ENCODE measurements around the gene MAMDC4. TPM values are rescaled to one million over a fixed set of nuclear protein-coding genes. Genes with fewer than 3 reads are reported as not detected.
"Not testable (repeated sequence)": the region's sequence is repeated elsewhere in the genome, so short reads cannot be mapped to it uniquely, and the experiment has no call there.

The MAMDC4 gene
- total RNA-seq, 2 experiments from 2014 or later, result 15.9 to 16.1 TPM

DNA sequence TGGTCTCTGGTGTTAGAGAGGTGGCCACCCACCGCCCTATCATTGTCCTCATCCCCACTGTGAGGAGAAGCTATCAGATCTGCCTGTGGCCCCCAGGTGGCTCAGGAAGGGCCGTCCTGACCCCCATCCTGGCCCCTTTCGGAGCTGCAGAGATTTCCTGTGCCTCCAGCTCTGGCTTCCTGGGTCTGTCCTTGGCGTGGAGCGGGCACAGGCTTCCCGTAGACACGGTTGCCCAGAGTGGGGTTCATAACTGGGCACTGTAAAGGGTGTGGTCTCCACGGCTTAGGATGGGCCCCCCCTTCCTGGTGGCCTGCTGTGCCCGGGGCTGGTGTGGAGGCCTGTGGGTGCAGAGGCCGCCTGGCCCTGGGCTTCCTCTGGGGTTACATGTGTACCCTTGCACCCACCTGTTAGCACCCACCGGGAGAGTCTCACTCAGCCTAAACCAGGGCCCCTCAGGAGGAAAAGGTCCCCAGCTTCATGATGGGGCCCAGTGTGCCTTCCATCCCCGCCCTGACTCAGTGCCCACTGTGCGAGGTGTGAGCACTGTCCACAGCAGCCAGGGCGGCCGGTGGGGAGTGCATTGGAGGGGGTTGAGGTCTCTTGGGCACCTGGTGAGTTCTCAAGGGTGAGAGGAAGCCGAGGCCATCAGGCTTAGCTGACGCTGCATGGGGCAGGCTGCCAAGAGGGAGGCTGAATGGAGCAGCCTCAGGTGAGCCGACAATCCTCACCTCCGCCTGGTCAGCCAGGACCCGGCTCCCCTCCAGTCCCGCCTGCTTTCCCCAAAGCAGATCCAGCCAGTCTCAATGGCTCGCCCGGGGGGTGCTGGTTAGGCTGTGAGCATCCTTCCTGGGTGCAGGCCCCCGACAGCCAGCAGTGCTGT is 25.2 kb upstream of the MAMDC4 start:
- DNase-seq, result no peak
- Mint-ChIP-seq H3K36me3 (ENCODE audit: low read depth) (peaks cover 10% of the 10 kb centered on the region), H3K27me3 (ENCODE audit: low read depth) (no peaks in the 10 kb centered on the region), H3K4me1 (ENCODE audit: low read depth) (no peaks in the 10 kb centered on the region), H3K9me3 (no peaks in the 10 kb centered on the region), H3K27ac (no peak overlapping the region), H3K4me3 (no peak overlapping the region)
- CTCF ChIA-PET, result no interaction called here
- intact Hi-C loops (cut with micrococcal nuclease), result no loop called here

DNA sequence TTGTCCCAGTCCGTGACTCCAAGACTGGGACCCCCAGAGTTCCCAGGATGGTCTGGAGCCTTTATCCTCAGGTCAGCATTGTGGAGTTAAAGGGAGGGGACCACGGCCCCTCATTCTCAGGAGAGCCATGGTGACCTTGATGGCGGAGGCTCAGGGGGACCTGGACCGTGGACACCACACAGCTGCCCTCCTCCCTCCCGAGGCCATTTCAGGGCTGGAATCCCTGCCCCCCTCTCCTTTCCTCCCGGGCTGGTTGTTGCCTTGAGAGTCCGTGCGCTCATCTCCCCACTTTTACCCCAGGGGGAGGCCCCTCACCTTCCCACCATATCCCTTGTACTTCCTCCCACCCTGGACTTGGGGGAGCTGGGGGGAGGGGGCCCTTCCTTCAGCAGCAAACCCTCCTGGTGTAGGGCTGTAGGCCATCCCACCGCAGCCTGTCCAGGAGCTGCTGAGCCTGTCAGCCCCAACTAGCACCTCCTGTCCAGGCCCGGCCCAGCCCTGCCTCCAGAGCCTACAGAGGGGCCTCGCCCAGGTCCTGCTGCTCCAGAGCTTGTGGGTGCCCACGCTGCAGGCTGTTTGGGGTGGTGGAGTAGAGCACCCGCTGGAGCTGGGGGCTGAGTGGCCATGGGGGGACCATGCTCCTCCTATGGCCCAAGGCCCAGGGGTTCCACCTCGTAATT is 24.2 kb upstream of the MAMDC4 start:
- Mint-ChIP-seq H3K4me3 (no peak overlapping the region), H3K4me1 (ENCODE audit: low read depth) (no peaks in the 10 kb centered on the region), H3K27ac (no peak overlapping the region), H3K36me3 (ENCODE audit: low read depth) (peaks cover 10% of the 10 kb centered on the region), H3K9me3 (no peaks in the 10 kb centered on the region), H3K27me3 (ENCODE audit: low read depth) (no peaks in the 10 kb centered on the region)
- DNase-seq, result no peak
- CTCF ChIA-PET, result no interaction called here
- intact Hi-C loops (cut with micrococcal nuclease), result no loop called here

DNA sequence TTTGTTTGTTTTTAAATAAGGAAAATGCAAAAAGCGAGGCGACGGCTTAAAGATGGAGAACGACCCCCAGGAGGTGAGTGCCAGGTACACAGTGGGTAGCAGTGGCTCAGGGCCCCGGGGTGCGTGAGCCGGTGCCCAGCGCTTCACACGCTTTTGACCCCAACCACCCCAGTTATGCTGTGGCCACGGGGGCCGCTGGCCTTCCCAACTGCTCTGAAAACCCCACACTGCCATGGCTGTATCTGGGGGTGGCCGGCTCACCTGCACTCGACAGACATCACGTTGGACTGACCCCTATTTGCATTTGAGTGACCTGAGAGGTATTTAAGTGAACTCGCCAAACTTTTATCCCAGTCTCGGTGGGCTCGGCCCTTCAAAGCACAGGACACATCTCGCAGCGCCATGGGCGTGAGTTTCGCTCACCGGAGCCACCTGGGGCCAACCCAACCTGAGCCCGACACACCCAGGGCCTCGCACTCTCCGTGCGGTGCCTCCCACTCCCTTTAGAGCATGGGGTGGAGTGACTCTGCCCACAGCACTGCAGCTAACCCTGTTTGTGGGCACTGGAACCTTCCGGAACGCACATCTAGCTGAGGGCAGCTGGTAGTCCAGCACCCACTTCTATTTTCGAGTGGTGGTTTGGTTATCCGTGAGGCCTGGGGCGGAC is 23.5 kb upstream of the MAMDC4 start:
- H3K4me3 Mint-ChIP-seq, result no peak overlapping the region
- H3K27ac Mint-ChIP-seq, result no peak overlapping the region
- intact Hi-C loops (cut with micrococcal nuclease), result no loop called here
- H3K9me3 Mint-ChIP-seq, result no peaks in the 10 kb centered on the region
- H3K36me3 Mint-ChIP-seq (ENCODE audit: low read depth), result peaks cover 8% of the 10 kb centered on the region
- H3K27me3 Mint-ChIP-seq (ENCODE audit: low read depth), result no peaks in the 10 kb centered on the region
- DNase-seq, result no peak
- no peaks in the 10 kb centered on the region for H3K4me1 Mint-ChIP-seq (ENCODE audit: low read depth)
- CTCF ChIA-PET, result interaction anchor here (0.6 kb wide), 1 partner anchor 38 kb away, joined by 3 read pairs; the partner anchor contains the start of gene TMEM141

DNA sequence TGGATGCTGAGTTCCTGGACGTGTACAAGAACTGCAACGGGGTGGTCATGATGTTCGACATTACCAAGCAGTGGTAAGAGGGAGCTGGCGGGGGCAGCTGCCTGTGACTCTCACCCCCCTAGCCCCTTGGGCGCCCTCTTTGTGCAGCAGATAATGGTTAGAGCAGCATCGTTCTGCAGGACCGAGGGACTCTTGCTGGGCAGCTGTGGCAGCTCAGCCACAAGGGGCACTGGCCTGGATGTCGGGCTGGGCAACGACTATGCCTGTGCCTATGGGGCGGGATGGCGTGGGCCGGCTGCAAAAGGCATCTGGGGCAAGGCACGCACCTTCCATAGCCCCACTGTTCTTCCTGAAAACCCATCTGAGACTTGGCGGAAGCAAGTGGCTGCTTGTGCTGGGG is 22.7 kb upstream of the MAMDC4 start:
- Mint-ChIP-seq H3K27me3 (ENCODE audit: low read depth) (no peaks in the 10 kb centered on the region), H3K4me1 (ENCODE audit: low read depth) (no peaks in the 10 kb centered on the region), H3K4me3 (no peak overlapping the region), H3K27ac (no peak overlapping the region), H3K36me3 (ENCODE audit: low read depth) (peaks cover 8% of the 10 kb centered on the region), H3K9me3 (no peaks in the 10 kb centered on the region)
- no peak for DNase-seq
- intact Hi-C loops (cut with micrococcal nuclease), result no loop called here
- CTCF ChIA-PET, result interaction anchor here (0.6 kb wide), 1 partner anchor 38 kb away, joined by 3 read pairs; the partner anchor contains the start of gene TMEM141

DNA sequence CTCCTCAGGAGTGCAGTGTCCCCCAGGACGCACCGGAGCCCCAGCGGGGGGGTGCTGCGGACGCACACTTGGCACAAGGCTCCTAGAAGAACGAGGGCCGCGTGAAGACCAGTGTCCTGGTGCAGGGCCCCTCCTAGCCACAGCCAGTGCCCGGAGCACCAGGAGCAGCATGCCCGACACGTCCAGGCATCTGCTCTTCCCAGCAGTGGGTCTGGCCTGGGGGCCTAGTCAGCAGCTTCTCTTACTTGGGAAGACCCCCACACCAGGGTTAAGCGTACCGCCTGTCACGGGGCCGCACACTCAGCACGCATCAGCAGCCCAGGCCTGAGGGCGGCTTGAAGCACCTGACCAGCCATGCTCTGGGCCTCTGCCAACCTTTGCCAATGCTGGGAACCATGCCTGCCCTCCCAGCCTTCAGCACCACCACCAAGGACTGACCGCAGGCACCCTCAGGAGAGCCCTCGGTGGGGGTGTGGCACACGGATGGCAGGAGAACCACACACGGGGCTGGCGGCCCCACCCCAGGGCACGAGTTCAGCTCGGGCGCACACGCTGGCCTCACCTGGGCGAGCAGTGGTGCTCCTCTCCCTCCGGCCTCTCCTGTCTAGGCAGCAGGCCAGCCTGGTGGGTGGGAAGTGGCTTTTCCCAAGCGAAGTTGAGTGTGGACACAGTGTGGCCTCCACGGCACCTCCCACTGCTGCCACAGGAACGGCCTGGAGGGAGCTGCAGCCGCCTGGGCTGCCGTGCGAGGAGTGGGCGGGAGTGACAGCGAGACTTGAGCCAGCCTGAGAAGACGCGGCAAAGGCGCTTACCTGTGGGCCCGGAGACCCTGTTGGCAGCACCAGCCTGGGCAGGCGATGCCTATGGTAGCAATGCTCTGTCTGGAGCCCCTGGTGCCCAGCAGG is 21.9 kb upstream of the MAMDC4 start:
- H3K36me3 Mint-ChIP-seq (ENCODE audit: low read depth), result peaks cover 6% of the 10 kb centered on the region
- intact Hi-C loops (cut with micrococcal nuclease), result no loop called here
- H3K4me3 Mint-ChIP-seq, result no peak overlapping the region
- CTCF ChIA-PET, result no interaction called here
- no peaks in the 10 kb centered on the region for H3K4me1 Mint-ChIP-seq (ENCODE audit: low read depth)
- no peaks in the 10 kb centered on the region for H3K27me3 Mint-ChIP-seq (ENCODE audit: low read depth)
- no peak overlapping the region for H3K27ac Mint-ChIP-seq
- H3K9me3 Mint-ChIP-seq, result no peaks in the 10 kb centered on the region
- DNase-seq, result no peak

DNA sequence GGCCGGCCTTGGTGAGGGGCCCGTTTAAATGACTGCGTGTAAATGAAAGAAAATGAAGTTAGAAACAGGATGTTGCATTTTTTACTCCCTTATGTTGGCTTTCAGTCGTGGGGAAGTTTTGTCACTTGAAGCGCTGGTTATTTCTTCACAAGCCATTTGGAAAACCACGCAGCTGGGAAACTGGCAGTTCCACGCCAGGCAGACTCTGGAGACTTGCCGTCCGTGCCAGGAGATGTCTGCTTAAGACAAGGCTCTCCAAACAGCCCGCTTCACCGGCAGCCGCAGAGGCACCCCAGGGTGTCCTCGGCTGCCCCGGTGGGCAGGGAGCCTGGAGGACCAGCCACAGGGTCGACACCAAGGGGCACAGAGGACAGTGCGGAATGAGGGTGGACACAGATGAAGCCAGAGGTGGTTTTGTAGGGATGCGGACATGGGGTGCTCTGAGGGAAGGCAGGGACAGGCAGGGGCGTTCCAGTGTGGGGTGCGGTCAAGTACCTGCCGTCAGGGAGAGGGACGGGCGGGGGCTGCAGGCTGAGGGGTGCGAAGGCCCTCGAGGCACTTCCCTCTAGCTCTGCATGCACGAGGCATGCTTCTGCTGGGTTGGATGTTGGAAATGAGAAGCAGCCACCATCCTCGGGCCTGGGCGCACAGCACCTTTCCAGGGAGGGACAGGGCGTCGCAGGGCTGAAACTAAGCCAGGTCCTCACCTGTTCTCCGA is 21.0 kb upstream of the MAMDC4 start:
- DNase-seq, result no peak
- CTCF ChIA-PET, result no interaction called here
- no peak overlapping the region for H3K27ac Mint-ChIP-seq

DNA sequence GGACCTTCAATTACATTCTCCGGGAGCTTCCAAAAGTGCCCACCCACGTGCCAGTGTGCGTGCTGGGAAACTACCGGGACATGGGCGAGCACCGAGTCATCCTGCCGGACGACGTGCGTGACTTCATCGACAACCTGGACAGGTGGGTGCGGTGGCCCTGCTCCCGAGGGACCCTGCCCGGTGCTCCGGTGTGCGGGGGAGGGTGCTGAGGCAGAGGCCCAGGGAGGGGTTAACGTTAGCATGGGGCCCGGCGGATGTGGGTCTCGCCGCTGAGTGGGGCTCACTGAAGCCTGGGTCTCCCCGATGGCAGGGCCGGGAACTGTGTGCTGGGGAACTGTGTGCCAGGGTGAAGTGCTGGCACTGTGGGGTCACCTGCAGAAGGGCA is 20.4 kb upstream of the MAMDC4 start:
- Mint-ChIP-seq H3K27me3 (ENCODE audit: low read depth) (no peaks in the 10 kb centered on the region), H3K36me3 (ENCODE audit: low read depth) (peaks cover 6% of the 10 kb centered on the region), H3K4me1 (ENCODE audit: low read depth) (no peaks in the 10 kb centered on the region), H3K9me3 (no peaks in the 10 kb centered on the region), H3K4me3 (no peak overlapping the region), H3K27ac (no peak overlapping the region)
- DNase-seq, result no peak
- CTCF ChIA-PET, result no interaction called here
- intact Hi-C loops (cut with micrococcal nuclease), result no loop called here

More for the DNA sequence above, 21.0 kb upstream of the MAMDC4 start:
- no peak overlapping the region for H3K4me3 Mint-ChIP-seq
- peaks cover 6% of the 10 kb centered on the region for H3K36me3 Mint-ChIP-seq (ENCODE audit: low read depth)
- no peaks in the 10 kb centered on the region for H3K4me1 Mint-ChIP-seq (ENCODE audit: low read depth)
- H3K27me3 Mint-ChIP-seq (ENCODE audit: low read depth), result no peaks in the 10 kb centered on the region
- no peaks in the 10 kb centered on the region for H3K9me3 Mint-ChIP-seq
- intact Hi-C loops (cut with micrococcal nuclease), result no loop called here

DNA sequence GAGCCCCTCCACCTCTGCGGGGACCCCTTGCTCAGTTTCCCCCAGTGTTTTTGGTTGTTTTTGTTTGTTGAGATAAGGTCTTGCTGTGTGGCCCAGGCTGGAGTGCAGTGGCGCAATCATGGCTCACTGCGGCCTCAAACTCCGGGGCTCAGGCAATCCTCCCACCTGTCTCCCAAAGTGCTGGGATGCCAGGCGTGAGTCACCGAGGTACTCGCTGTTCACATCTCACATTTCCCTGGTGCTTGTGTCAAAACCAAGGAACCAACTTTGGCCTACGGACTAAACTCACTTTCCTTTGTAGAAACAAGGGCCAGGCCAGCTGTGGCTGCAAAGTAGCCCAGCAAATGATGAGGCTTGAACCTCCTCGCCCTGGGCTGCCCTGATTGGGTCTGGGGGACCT is 19.6 kb upstream of the MAMDC4 start:
- no peak overlapping the region for H3K27ac Mint-ChIP-seq
- H3K4me1 Mint-ChIP-seq (ENCODE audit: low read depth), result no peaks in the 10 kb centered on the region
- no peak overlapping the region for H3K4me3 Mint-ChIP-seq
- intact Hi-C loops (cut with micrococcal nuclease), result no loop called here
- no peaks in the 10 kb centered on the region for H3K9me3 Mint-ChIP-seq
- DNase-seq, result no peak
- CTCF ChIA-PET, result no interaction called here
- no peaks in the 10 kb centered on the region for H3K27me3 Mint-ChIP-seq (ENCODE audit: low read depth)
- H3K36me3 Mint-ChIP-seq (ENCODE audit: low read depth), result peaks cover 6% of the 10 kb centered on the region

DNA sequence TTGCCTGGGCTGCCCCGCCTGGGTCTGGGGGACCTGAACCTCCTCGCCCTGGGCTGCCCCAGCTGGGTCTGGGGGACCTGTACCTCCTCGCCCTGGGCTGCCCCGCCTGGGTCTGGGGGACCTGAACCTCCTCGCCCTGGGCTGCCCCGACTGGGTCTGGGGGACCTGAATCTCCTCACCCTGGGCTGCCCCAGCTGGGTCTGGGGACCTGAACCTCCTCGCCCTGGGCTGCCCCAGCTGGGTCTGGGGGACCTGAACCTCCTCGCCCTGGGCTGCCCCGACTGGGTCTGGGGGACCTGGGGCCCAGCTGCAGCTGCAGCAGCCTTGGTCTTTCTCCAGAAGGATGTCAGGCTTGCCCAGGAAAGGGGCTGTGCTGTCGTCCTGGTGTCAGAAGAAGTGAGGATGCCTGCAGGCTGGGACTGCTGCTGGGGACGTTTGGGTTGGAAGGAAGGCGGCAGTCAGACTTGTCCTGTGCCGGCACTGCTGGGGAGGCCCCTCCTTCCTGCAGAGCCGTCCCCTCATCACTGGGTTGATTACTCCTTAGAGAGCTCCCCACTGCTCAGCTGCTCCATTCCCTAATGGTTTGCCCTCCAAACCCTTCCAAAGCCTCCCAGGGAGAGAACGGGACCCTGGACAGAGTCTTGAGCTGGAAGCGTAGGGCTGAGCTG is 18.6 kb upstream of the MAMDC4 start:
- H3K4me1 Mint-ChIP-seq (ENCODE audit: low read depth); H3K27me3 Mint-ChIP-seq (ENCODE audit: low read depth); H3K4me3 Mint-ChIP-seq; DNase-seq; H3K27ac Mint-ChIP-seq; H3K36me3 Mint-ChIP-seq (ENCODE audit: low read depth); intact Hi-C loops (cut with micrococcal nuclease); H3K9me3 Mint-ChIP-seq: not testable (repeated sequence)
- CTCF ChIA-PET, result interaction anchor here (1.8 kb wide), 1 partner anchor 18 kb away, joined by 4 read pairs; no protein-coding TSS in a partner anchor

DNA sequence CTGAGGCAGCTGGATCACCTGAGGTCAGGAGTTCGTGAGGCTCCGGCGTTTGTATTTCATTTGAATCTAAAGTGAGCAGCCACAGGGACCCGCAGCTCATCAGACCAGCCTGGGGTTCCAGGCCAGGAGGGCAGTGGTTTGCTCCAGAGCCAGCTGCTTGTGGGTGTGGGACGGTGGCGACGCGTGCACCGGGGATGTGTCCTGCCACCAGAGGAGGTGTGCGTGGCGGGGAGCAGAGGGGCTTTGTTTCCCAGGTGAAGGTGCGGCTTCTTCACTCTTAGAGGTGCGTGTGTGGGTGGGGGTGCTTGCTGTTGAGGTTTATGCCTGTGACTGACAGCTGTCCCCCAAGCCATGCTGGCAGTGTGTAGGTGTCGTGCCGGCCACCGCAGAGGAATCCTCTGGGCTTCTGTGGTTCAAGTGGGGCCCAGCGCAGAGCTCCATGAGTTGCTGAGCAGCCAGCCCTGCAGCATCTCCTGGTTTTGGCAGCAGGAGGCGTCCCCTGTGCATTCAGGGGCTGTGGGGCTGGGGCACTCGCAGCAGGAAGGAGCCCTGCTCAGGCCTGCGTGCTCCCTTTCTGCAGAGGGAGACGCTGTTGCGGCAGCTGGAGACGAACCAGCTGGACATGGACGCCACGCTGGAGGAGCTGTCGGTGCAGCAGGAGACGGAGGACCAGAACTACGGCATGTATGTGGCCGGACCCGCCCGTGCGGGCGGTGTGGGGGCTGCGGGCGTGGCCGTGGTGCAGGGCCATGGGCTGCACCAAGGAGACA is 16.8 kb upstream of the MAMDC4 start:
- Mint-ChIP-seq H3K36me3 (ENCODE audit: low read depth) (peaks cover 7% of the 10 kb centered on the region), H3K4me1 (ENCODE audit: low read depth) (no peaks in the 10 kb centered on the region), H3K4me3 (no peak overlapping the region), H3K9me3 (no peaks in the 10 kb centered on the region), H3K27ac (no peak overlapping the region), H3K27me3 (ENCODE audit: low read depth) (no peaks in the 10 kb centered on the region)
- intact Hi-C loops (cut with micrococcal nuclease), result no loop called here
- no peak for DNase-seq
- CTCF ChIA-PET, result interaction anchor here (0.6 to 1.8 kb wide), 4 partner anchors 8 to 401 kb away, joined by 3 to 4 read pairs (median 4); no protein-coding TSS in a partner anchor

Measured in activated naive CD4-positive, alpha-beta T cell treated with anti-CD3 and anti-CD28 coated beads for 36 hours (primary cell).